ENCODE data around the gene HPS4.

Gene HPS4

DNA sequence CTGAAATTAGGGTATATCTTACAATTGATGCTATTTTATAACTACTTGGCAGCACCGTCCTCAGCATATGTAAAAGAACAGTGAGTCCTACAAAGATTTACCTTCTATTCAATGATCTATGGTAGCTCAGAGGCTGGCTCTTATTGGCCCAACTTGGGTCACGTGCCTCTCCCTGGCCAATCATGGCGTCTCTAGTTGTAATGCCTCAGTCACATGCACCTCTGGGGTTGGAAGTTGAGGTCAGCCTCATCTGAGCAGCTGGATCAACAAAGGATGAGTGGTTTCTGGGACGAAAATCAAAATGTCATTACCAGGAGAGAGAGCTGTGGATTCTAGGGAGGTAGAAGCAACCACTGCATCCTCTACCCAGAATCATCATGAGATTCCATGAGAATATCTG is 77.5 kb downstream of the HPS4 start:
- no peak overlapping the region for H3K4me3 ChIP-seq (replicated peaks in 1 of 2; ENCODE audit: low read depth in 2 of 2, low read length in 2 of 2)
- TF ChIP-seq, protein P1, sequence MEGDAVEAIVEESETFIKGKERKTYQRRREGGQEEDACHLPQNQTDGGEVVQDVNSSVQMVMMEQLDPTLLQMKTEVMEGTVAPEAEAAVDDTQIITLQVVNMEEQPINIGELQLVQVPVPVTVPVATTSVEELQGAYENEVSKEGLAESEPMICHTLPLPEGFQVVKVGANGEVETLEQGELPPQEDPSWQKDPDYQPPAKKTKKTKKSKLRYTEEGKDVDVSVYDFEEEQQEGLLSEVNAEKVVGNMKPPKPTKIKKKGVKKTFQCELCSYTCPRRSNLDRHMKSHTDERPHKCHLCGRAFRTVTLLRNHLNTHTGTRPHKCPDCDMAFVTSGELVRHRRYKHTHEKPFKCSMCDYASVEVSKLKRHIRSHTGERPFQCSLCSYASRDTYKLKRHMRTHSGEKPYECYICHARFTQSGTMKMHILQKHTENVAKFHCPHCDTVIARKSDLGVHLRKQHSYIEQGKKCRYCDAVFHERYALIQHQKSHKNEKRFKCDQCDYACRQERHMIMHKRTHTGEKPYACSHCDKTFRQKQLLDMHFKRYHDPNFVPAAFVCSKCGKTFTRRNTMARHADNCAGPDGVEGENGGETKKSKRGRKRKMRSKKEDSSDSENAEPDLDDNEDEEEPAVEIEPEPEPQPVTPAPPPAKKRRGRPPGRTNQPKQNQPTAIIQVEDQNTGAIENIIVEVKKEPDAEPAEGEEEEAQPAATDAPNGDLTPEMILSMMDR (IDR thresholded peaks at IDR 0.05; ENCODE audit: low read depth, low read length): no peak
- DNase-seq (ENCODE audit: low read depth in 2 of 2): peak in 1 of 2 donors; percentile 55

DNA sequence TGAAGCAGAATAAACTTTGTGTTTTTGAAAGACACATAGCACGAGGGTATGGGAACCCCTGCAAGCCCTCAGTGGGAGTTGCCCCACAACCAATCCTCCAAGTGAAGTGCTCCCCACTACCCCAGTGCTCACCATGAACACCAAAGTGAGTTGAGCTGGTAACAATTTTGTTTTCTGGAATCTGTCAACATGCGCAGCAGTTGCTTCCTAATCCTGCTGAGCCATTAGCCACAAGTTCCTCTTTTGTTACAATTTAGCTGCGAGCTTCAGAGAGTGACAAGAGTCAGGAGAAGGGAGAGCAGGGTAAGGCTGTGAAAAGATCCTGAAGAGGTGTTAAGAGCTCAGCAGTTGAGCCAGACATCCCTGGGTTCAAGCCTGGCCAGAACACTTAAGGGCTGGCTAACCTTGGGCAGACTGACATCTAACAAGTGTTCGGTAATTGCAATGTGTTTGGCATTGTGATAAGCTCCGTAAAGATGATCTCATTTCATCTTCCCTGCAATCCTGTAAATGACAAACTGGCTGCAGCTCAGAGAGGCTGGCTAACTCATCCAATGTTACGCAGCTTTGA is 78.6 kb downstream of the HPS4 start:
- no peak for DNase-seq (ENCODE audit: low read depth in 2 of 2)
- TF ChIP-seq, protein P1 (IDR thresholded peaks at IDR 0.05; ENCODE audit: low read depth, low read length): no peak
- no peak overlapping the region for H3K4me3 ChIP-seq (replicated peaks in 1 of 2; ENCODE audit: low read depth in 2 of 2, low read length in 2 of 2)

DNA sequence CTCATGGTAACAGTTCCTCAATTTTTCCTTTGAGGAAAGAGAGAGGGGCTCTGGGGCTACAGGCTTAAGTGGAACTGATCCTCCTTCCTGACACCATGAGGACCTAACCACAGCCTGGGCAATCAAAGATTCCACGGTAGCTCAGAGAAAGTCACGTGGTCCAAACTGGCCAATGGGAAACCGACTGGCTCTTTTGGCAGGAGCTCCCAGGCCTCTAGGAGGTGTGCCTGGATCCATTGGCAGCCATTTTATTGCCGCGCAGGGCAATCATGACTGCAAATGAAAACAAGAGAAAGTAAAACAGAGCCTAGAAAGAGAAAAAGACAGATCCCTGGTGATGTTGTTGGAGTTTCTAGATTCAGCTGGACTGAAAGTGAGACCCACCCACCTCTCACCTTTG is 81.9 kb downstream of the HPS4 start:
- no peak for DNase-seq (ENCODE audit: low read depth in 2 of 2)
- no peak overlapping the region for H3K4me3 ChIP-seq (replicated peaks in 1 of 2; ENCODE audit: low read depth in 2 of 2, low read length in 2 of 2)
- TF ChIP-seq, protein P1 (IDR thresholded peaks at IDR 0.05; ENCODE audit: low read depth, low read length): no peak
